Sigmoid colon (tissue), 7 donors: ENCODE data around the gene ROR1. TPM values are rescaled to one million over a fixed set of nuclear protein-coding genes. Genes with fewer than 3 reads are reported as not detected.

Experiments
- DNase-seq: peaks from one replicate; pipeline ENCODE4 v3.0.0-alpha.2; 2019
- H3K27ac ChIP-seq, 4 donors: fragments of 200-600 bp; sonication (generic); one replicate each; pipeline ENCODE4 v1.5.1; 2016 to 2019; ENCODE audit warnings: mild to moderate bottlenecking in 1 of 4
- H3K27me3 ChIP-seq, 3 donors: fragments of 200-600 bp; sonication (generic); one replicate each; pipeline ENCODE4 v1.5.1; 2019; ENCODE audit warnings: mild to moderate bottlenecking in 1 of 3
- H3K36me3 ChIP-seq, 4 donors: fragments of 200-600 bp; sonication (generic); one replicate each; pipeline ENCODE4 v1.5.1; 2016 to 2019
- H3K4me1 ChIP-seq, 4 donors: fragments of 200-600 bp; sonication (generic); one replicate each; pipeline ENCODE4 v1.5.1; 2017 to 2019
- H3K4me3 ChIP-seq, 4 donors: fragments of 200-600 bp; sonication (generic); one replicate each; pipeline ENCODE4 v1.5.1; 2017 to 2019; ENCODE audit warnings: mild to moderate bottlenecking in 2 of 4, moderate library complexity in 1 of 4
- H3K9me3 ChIP-seq, 4 donors: fragments of 200-600 bp in 3 of 4; sonication (generic) in 3 of 4; one replicate each; pipeline versions ENCODE4 v1.5.1 to v1.6.1; 2013 to 2019
- CTCF ChIP-seq, 4 experiments: fragments of 450-650 bp in 3 of 4; fragments of 200-600 bp in 1 of 4; IDR thresholded peaks; one replicate each; pipeline ENCODE4 v1.5.1; 2016 to 2019; ENCODE audit warnings: antibody characterized with exemption in 4 of 4, mild to moderate bottlenecking in 3 of 4, moderate library complexity in 2 of 4
- EP300 ChIP-seq, 4 donors: sonication (generic); formaldehyde crosslinking; IDR thresholded peaks; one replicate each; pipeline ENCODE4 v1.6.1; 2017; ENCODE audit warnings: antibody characterized with exemption in 4 of 4
- POLR2A ChIP-seq, 2 donors: fragments of 450-650 bp; IDR thresholded peaks; one replicate each; pipeline ENCODE4 v1.6.1; 2016; ENCODE audit warnings: antibody characterized with exemption in 2 of 2, mild to moderate bottlenecking in 2 of 2, moderate library complexity in 2 of 2
- POLR2AphosphoS5 ChIP-seq, 4 donors: sonication (generic); formaldehyde crosslinking; IDR thresholded peaks; one replicate each; pipeline ENCODE4 v1.6.1; 2017; ENCODE audit warnings: antibody characterized with exemption in 4 of 4
- WGBS, 2 donors: extraction: QIAGEN DNeasy Blood & Tissue Kit; methylation state at CpG; one replicate each; pipeline ENCODE4 v1.1.7; 2013; 5-methylcytosine and 5-hydroxymethylcytosine counted together
- intact Hi-C: fragments of 100-400 bp; cut with DNase I; formaldehyde crosslinking; loops from one replicate; pipeline ENCODE4 v1.15.1; 2023
- polyA plus RNA-seq, 3 donors: library from polyadenylated mRNA; stranded (reverse); fragments of 200-250 nt; gene quantifications; one replicate each; pipeline ENCODE4 v1.2.3, GENCODE V29; 2013
- total RNA-seq, 4 donors: library from RNA; depleted of rRNA; stranded (reverse); fragments of >200 nt; gene quantifications; one replicate each; pipeline ENCODE4 v1.1.0, GENCODE V29; 2016
- donor health status: healthy with polysubstance abuse.
- donor health status: Bipolar disorder and iron deficiency.
- donor health status: healthy.

Gene ROR1
- total and polyA plus RNA-seq, 7 donors = under 0.01 to 37.1 (median 27.3) TPM

GRCh38 chr1:63748641-63749040, 25.2 kb upstream of the ROR1 start:
- no peak overlapping the region for H3K4me3 ChIP-seq
- DNase-seq = no peak
- H3K36me3 ChIP-seq = no peaks in the 10 kb centered on the region
- WGBS, 2 donors = 91 to 93% methylated on average over 5 of the region's 5 CpGs
- intact Hi-C loops = no loop called here
- H3K27me3 ChIP-seq = no peaks in the 10 kb centered on the region
- peaks cover 0 to 13% (median 11%) of the 10 kb centered on the region in 4 donors for H3K4me1 ChIP-seq
- TF ChIP-seq POLR2AphosphoS5 (IDR thresholded peaks at IDR 0.05) (no peak), CTCF (IDR thresholded peaks at IDR 0.05) (no peak), POLR2A (IDR thresholded peaks at IDR 0.05) (no peak)
- no peak overlapping the region for H3K27ac ChIP-seq
- H3K9me3 ChIP-seq = no peaks in the 10 kb centered on the region

- Histone ChIP-seq H3K27me3 (no peaks in the 10 kb centered on the region), H3K4me1 (peaks cover 0 to 13% (median 11%) of the 10 kb centered on the region in 4 donors), H3K4me3 (no peak overlapping the region), H3K27ac (no peak overlapping the region), H3K36me3 (no peaks in the 10 kb centered on the region), H3K9me3 (no peaks in the 10 kb centered on the region)
- WGBS, 2 donors = 86 to 91% methylated on average over 3 of the region's 3 CpGs
- intact Hi-C loops = no loop called here
- DNase-seq = no peak
- TF ChIP-seq POLR2A (IDR thresholded peaks at IDR 0.05) (no peak), POLR2AphosphoS5 (IDR thresholded peaks at IDR 0.05) (no peak), CTCF (IDR thresholded peaks at IDR 0.05) (no peak), EP300 (IDR thresholded peaks at IDR 0.05) (no peak)
Observed at GRCh38 chr1:63750721-63751120, 23.1 kb upstream of the ROR1 start.

GRCh38 chr1:63752176-63752575, 21.6 kb upstream of the ROR1 start:
- Histone ChIP-seq H3K4me3 (no peak overlapping the region), H3K36me3 (no peaks in the 10 kb centered on the region), H3K27ac (no peak overlapping the region), H3K4me1 (peaks cover 0 to 12% (median 10%) of the 10 kb centered on the region in 4 donors), H3K9me3 (no peaks in the 10 kb centered on the region), H3K27me3 (no peaks in the 10 kb centered on the region)
- no peak for DNase-seq
- intact Hi-C loops = no loop called here
- WGBS, 2 donors = 39 to 74% methylated on average over 1 of the region's 1 CpG
- TF ChIP-seq POLR2AphosphoS5 (IDR thresholded peaks at IDR 0.05) (no peak), POLR2A (IDR thresholded peaks at IDR 0.05) (no peak), CTCF (IDR thresholded peaks at IDR 0.05) (no peak), EP300 (IDR thresholded peaks at IDR 0.05) (no peak)

GRCh38 chr1:63753591-63753990, 20.2 kb upstream of the ROR1 start:
- H3K27me3 ChIP-seq = no peaks in the 10 kb centered on the region
- WGBS, 2 donors = 64 to 67% methylated on average over 6 of the region's 6 CpGs
- H3K27ac ChIP-seq = no peak overlapping the region
- H3K4me3 ChIP-seq = no peak overlapping the region
- TF ChIP-seq POLR2A (IDR thresholded peaks at IDR 0.05) (no peak), POLR2AphosphoS5 (IDR thresholded peaks at IDR 0.05) (no peak), EP300 (IDR thresholded peaks at IDR 0.05) (no peak), CTCF (IDR thresholded peaks at IDR 0.05) (no peak)
- intact Hi-C loops = no loop called here
- H3K4me1 ChIP-seq = no peaks in the 10 kb centered on the region
- no peaks in the 10 kb centered on the region for H3K9me3 ChIP-seq
- H3K36me3 ChIP-seq = no peaks in the 10 kb centered on the region
- no peak for DNase-seq

- H3K27me3 ChIP-seq = no peaks in the 10 kb centered on the region
Observed at GRCh38 chr1:63756839-63757238, 17.0 kb upstream of the ROR1 start.

More at GRCh38 chr1:63756839-63757238, 17.0 kb upstream of the ROR1 start:
- Histone ChIP-seq H3K36me3 (no peaks in the 10 kb centered on the region), H3K4me1 (no peaks in the 10 kb centered on the region), H3K27ac (no peak overlapping the region), H3K9me3 (no peaks in the 10 kb centered on the region), H3K4me3 (no peak overlapping the region)
- no peak for TF ChIP-seq POLR2A (IDR thresholded peaks at IDR 0.05)
- intact Hi-C loops = no loop called here
- DNase-seq = no peak
